Sigmoid colon (tissue), 7 donors: Measurements from ENCODE around the gene MEIOB. TPM values are rescaled to one million over a fixed set of nuclear protein-coding genes. Genes with fewer than 3 reads are reported as not detected.

ENCODE experiments used
- DNase-seq: peaks from one replicate; pipeline ENCODE4 v3.0.0-alpha.2; 2019
- H3K27ac ChIP-seq, 4 donors: fragments of 200-600 bp; sonication (generic); one replicate each; pipeline ENCODE4 v1.5.1; 2016 to 2019; ENCODE audit warnings: mild to moderate bottlenecking in 1 of 4
- H3K27me3 ChIP-seq, 3 donors: fragments of 200-600 bp; sonication (generic); one replicate each; pipeline ENCODE4 v1.5.1; 2019; ENCODE audit warnings: mild to moderate bottlenecking in 1 of 3
- H3K36me3 ChIP-seq, 4 donors: fragments of 200-600 bp; sonication (generic); one replicate each; pipeline ENCODE4 v1.5.1; 2016 to 2019
- H3K4me1 ChIP-seq, 4 donors: fragments of 200-600 bp; sonication (generic); one replicate each; pipeline ENCODE4 v1.5.1; 2017 to 2019
- H3K4me3 ChIP-seq, 4 donors: fragments of 200-600 bp; sonication (generic); one replicate each; pipeline ENCODE4 v1.5.1; 2017 to 2019; ENCODE audit warnings: mild to moderate bottlenecking in 2 of 4, moderate library complexity in 1 of 4
- H3K9me3 ChIP-seq, 4 donors: fragments of 200-600 bp in 3 of 4; sonication (generic) in 3 of 4; one replicate each; pipeline versions ENCODE4 v1.5.1 to v1.6.1; 2013 to 2019
- CTCF ChIP-seq, 4 experiments: fragments of 450-650 bp in 3 of 4; fragments of 200-600 bp in 1 of 4; IDR thresholded peaks; one replicate each; pipeline ENCODE4 v1.5.1; 2016 to 2019; ENCODE audit warnings: antibody characterized with exemption in 4 of 4, mild to moderate bottlenecking in 3 of 4, moderate library complexity in 2 of 4
- EP300 ChIP-seq, 4 donors: sonication (generic); formaldehyde crosslinking; IDR thresholded peaks; one replicate each; pipeline ENCODE4 v1.6.1; 2017; ENCODE audit warnings: antibody characterized with exemption in 4 of 4
- POLR2A ChIP-seq, 2 donors: fragments of 450-650 bp; IDR thresholded peaks; one replicate each; pipeline ENCODE4 v1.6.1; 2016; ENCODE audit warnings: antibody characterized with exemption in 2 of 2, mild to moderate bottlenecking in 2 of 2, moderate library complexity in 2 of 2
- POLR2AphosphoS5 ChIP-seq, 4 donors: sonication (generic); formaldehyde crosslinking; IDR thresholded peaks; one replicate each; pipeline ENCODE4 v1.6.1; 2017; ENCODE audit warnings: antibody characterized with exemption in 4 of 4
- WGBS, 2 donors: extraction: QIAGEN DNeasy Blood & Tissue Kit; methylation state at CpG; one replicate each; pipeline ENCODE4 v1.1.7; 2013; 5-methylcytosine and 5-hydroxymethylcytosine counted together
- intact Hi-C: fragments of 100-400 bp; cut with DNase I; formaldehyde crosslinking; loops from one replicate; pipeline ENCODE4 v1.15.1; 2023
- polyA plus RNA-seq, 3 donors: library from polyadenylated mRNA; stranded (reverse); fragments of 200-250 nt; gene quantifications; one replicate each; pipeline ENCODE4 v1.2.3, GENCODE V29; 2013
- total RNA-seq, 4 donors: library from RNA; depleted of rRNA; stranded (reverse); fragments of >200 nt; gene quantifications; one replicate each; pipeline ENCODE4 v1.1.0, GENCODE V29; 2016
- donor health status: healthy with polysubstance abuse.
- donor health status: Bipolar disorder and iron deficiency.
- donor health status: healthy.

MEIOB gene
- total and polyA plus RNA-seq, 7 donors = 0.10 TPM; not detected in 6

- DNase-seq = no peak
- H3K27me3 ChIP-seq = peaks cover 33 to 96% (median 70%) of the 10 kb centered on the region in 3 donors
- no peak within 1 kb of the TSS for H3K4me3 ChIP-seq
- no peaks in the 10 kb centered on the region for H3K9me3 ChIP-seq
- intact Hi-C loops = no loop called here
- WGBS, 2 donors = 4 to 5% methylated on average over 71 of the region's 71 CpGs
- H3K36me3 ChIP-seq = no peaks in the 10 kb centered on the region
- TF ChIP-seq CTCF (IDR thresholded peaks at IDR 0.05) (no peak), POLR2AphosphoS5 (IDR thresholded peaks at IDR 0.05) (no peak), EP300 (IDR thresholded peaks at IDR 0.05) (no peak), POLR2A (IDR thresholded peaks at IDR 0.05) (no peak)
- H3K27ac ChIP-seq = no peak within 1 kb of the TSS
- peaks cover 0 to 14% (median 9%) of the 10 kb centered on the region in 4 donors for H3K4me1 ChIP-seq
These were observed 46.7 kb upstream of the MEIOB start, which contains the start of gene HS3ST6 for GRCh38 chr16:1918351-1919326. TSS of gene HS3ST6 (minus strand) at chr16:1918415. CDS start at chr16:1918323, 92 bp downstream.

- intact Hi-C loops = no loop called here
- H3K27me3 ChIP-seq = peaks cover 33 to 95% (median 62%) of the 10 kb centered on the region in 3 donors
These were observed 45.8 kb upstream of the MEIOB start for GRCh38 chr16:1917665-1918350.

GRCh38 chr16:1917056-1917664 lies 45.2 kb upstream of the MEIOB start:
- DNase-seq = no peak
- no peak overlapping the region for H3K4me3 ChIP-seq
- peaks cover 33 to 88% (median 56%) of the 10 kb centered on the region in 3 donors for H3K27me3 ChIP-seq
- no peaks in the 10 kb centered on the region for H3K36me3 ChIP-seq
- H3K4me1 ChIP-seq = peaks cover 0 to 10% (median 6%) of the 10 kb centered on the region in 4 donors
- intact Hi-C loops = no loop called here
- 6 to 10% methylated on average over 22 of the region's 22 CpGs for WGBS, 2 donors
- no peaks in the 10 kb centered on the region for H3K9me3 ChIP-seq
- TF ChIP-seq CTCF (IDR thresholded peaks at IDR 0.05) (no peak), POLR2A (IDR thresholded peaks at IDR 0.05) (no peak), POLR2AphosphoS5 (IDR thresholded peaks at IDR 0.05) (no peak), EP300 (IDR thresholded peaks at IDR 0.05) (no peak)
- no peak overlapping the region for H3K27ac ChIP-seq

More at GRCh38 chr16:1917665-1918350, 45.8 kb upstream of the MEIOB start:
- no peak overlapping the region for H3K4me3 ChIP-seq
- H3K4me1 ChIP-seq = peaks cover 0 to 10% (median 6%) of the 10 kb centered on the region in 4 donors
- no peaks in the 10 kb centered on the region for H3K9me3 ChIP-seq
- no peak for DNase-seq
- H3K27ac ChIP-seq = no peak overlapping the region
- 1 to 3% methylated on average over 81 of the region's 81 CpGs for WGBS, 2 donors
- H3K36me3 ChIP-seq = no peaks in the 10 kb centered on the region
- no peak for TF ChIP-seq EP300 (IDR thresholded peaks at IDR 0.05)
- TF ChIP-seq POLR2A (IDR thresholded peaks at IDR 0.05) = no peak
- no peak for TF ChIP-seq CTCF (IDR thresholded peaks at IDR 0.05)
- TF ChIP-seq POLR2AphosphoS5 (IDR thresholded peaks at IDR 0.05) = no peak

- TF ChIP-seq EP300 (IDR thresholded peaks at IDR 0.05) (no peak), CTCF (IDR thresholded peaks at IDR 0.05) (no peak), POLR2AphosphoS5 (IDR thresholded peaks at IDR 0.05) (no peak), POLR2A (IDR thresholded peaks at IDR 0.05) (no peak)
- 23 to 33% methylated on average over 5 of the region's 5 CpGs for WGBS, 2 donors
- intact Hi-C loops = no loop called here
- Histone ChIP-seq H3K9me3 (no peaks in the 10 kb centered on the region), H3K27ac (no peak overlapping the region), H3K36me3 (no peaks in the 10 kb centered on the region), H3K4me1 (peaks cover 0 to 10% (median 6%) of the 10 kb centered on the region in 4 donors), H3K4me3 (no peak overlapping the region), H3K27me3 (peaks cover 33 to 83% (median 53%) of the 10 kb centered on the region in 3 donors)
- DNase-seq = no peak
These were observed 44.7 kb upstream of the MEIOB start for GRCh38 chr16:1916640-1916990.
